ENCODE results near the gene LRRC46.

The LRRC46 gene

GRCh38 chr17:47840742-47841487 is 9.4 kb downstream of the LRRC46 start, which contains the start of gene SCRN2:
Gene SCRN2, minus strand, starts transcription at chr17:47841273. Its CDS starts 430 bp downstream, at chr17:47840843.
- FAIRE-seq (peak; percentile 96), DNase-seq (ENCODE audit: insufficient read length, low spot score) (peak; percentile 95)
- peak; percentile 10; the same call in 1 of the 2 replicates for TF ChIP-seq TAF1 (IDR thresholded peaks at IDR 0.05; ENCODE audit: low read depth, low read length)
- no peak for TF ChIP-seq POU2F2 (IDR thresholded peaks at IDR 0.05; ENCODE audit: low read depth, low read length)

- no peak for TF ChIP-seq PAX5 (IDR thresholded peaks at IDR 0.05; ENCODE audit: insufficient read depth, low read length, severe bottlenecking)
- TF ChIP-seq TAF1 (IDR thresholded peaks at IDR 0.05; ENCODE audit: low read depth, low read length) = no peak
- no peak for TF ChIP-seq POLR2AphosphoS5 (IDR thresholded peaks at IDR 0.05; ENCODE audit: low read depth, low read length)
- TF ChIP-seq POU2F2 (IDR thresholded peaks at IDR 0.05; ENCODE audit: low read depth, low read length) = no peak
- no peak for TF ChIP-seq SPI1 (IDR thresholded peaks at IDR 0.05; ENCODE audit: low read depth, low read length)
- TF ChIP-seq POLR2A (IDR thresholded peaks at IDR 0.05; ENCODE audit: low read depth, low read length) = no peak
- no peak for DNase-seq (ENCODE audit: insufficient read length, low spot score)
- no peak for FAIRE-seq
These were observed 10.2 kb downstream of the LRRC46 start for GRCh38 chr17:47841488-47842291.

- FAIRE-seq (no peak), DNase-seq (ENCODE audit: insufficient read length, low spot score) (no peak)
These were observed 11.9 kb downstream of the LRRC46 start for GRCh38 chr17:47843391-47843730.

GRCh38 chr17:47844227-47844626 is 12.8 kb downstream of the LRRC46 start:
- no peak for TF ChIP-seq POLR2A (IDR thresholded peaks at IDR 0.05; ENCODE audit: low read depth, low read length)
- no peak for TF ChIP-seq POU2F2 (IDR thresholded peaks at IDR 0.05; ENCODE audit: low read depth, low read length)
- no peak for TF ChIP-seq PAX5 (IDR thresholded peaks at IDR 0.05; ENCODE audit: insufficient read depth, low read length, severe bottlenecking)
- no peak for TF ChIP-seq TAF1 (IDR thresholded peaks at IDR 0.05; ENCODE audit: low read depth, low read length)
- TF ChIP-seq SPI1 (IDR thresholded peaks at IDR 0.05; ENCODE audit: low read depth, low read length) = no peak
- TF ChIP-seq POLR2AphosphoS5 (IDR thresholded peaks at IDR 0.05; ENCODE audit: low read depth, low read length) = no peak
- no peak for FAIRE-seq
- DNase-seq (ENCODE audit: insufficient read length, low spot score) = no peak

More at GRCh38 chr17:47843391-47843730, 11.9 kb downstream of the LRRC46 start:
- TF ChIP-seq POU2F2 (IDR thresholded peaks at IDR 0.05; ENCODE audit: low read depth, low read length) (no peak), POLR2AphosphoS5 (IDR thresholded peaks at IDR 0.05; ENCODE audit: low read depth, low read length) (no peak), SPI1 (IDR thresholded peaks at IDR 0.05; ENCODE audit: low read depth, low read length) (no peak), PAX5 (IDR thresholded peaks at IDR 0.05; ENCODE audit: insufficient read depth, low read length, severe bottlenecking) (no peak)

GRCh38 chr17:47844814-47845715 is 13.6 kb downstream of the LRRC46 start:
- FAIRE-seq (no peak), DNase-seq (ENCODE audit: insufficient read length, low spot score) (no peak)
- TF ChIP-seq SPI1 (IDR thresholded peaks at IDR 0.05; ENCODE audit: low read depth, low read length) = no peak
- TF ChIP-seq POU2F2 (IDR thresholded peaks at IDR 0.05; ENCODE audit: low read depth, low read length) = no peak
- TF ChIP-seq TAF1 (IDR thresholded peaks at IDR 0.05; ENCODE audit: low read depth, low read length) = no peak
- no peak for TF ChIP-seq PAX5 (IDR thresholded peaks at IDR 0.05; ENCODE audit: insufficient read depth, low read length, severe bottlenecking)
- no peak for TF ChIP-seq POLR2A (IDR thresholded peaks at IDR 0.05; ENCODE audit: low read depth, low read length)
- no peak for TF ChIP-seq POLR2AphosphoS5 (IDR thresholded peaks at IDR 0.05; ENCODE audit: low read depth, low read length)

- TF ChIP-seq SPI1 (IDR thresholded peaks at IDR 0.05; ENCODE audit: low read depth, low read length) (no peak), PAX5 (IDR thresholded peaks at IDR 0.05; ENCODE audit: insufficient read depth, low read length, severe bottlenecking) (no peak), POLR2A (IDR thresholded peaks at IDR 0.05; ENCODE audit: low read depth, low read length) (no peak), TAF1 (IDR thresholded peaks at IDR 0.05; ENCODE audit: low read depth, low read length) (no peak), POLR2AphosphoS5 (IDR thresholded peaks at IDR 0.05; ENCODE audit: low read depth, low read length) (no peak), POU2F2 (IDR thresholded peaks at IDR 0.05; ENCODE audit: low read depth, low read length) (no peak)
- DNase-seq (ENCODE audit: insufficient read length, low spot score) = no peak
- no peak for FAIRE-seq
These were observed 14.2 kb downstream of the LRRC46 start for GRCh38 chr17:47845716-47846075.

- TF ChIP-seq SPI1 (IDR thresholded peaks at IDR 0.05; ENCODE audit: low read depth, low read length) = no peak
- no peak for TF ChIP-seq POU2F2 (IDR thresholded peaks at IDR 0.05; ENCODE audit: low read depth, low read length)
- no peak for TF ChIP-seq PAX5 (IDR thresholded peaks at IDR 0.05; ENCODE audit: insufficient read depth, low read length, severe bottlenecking)
- no peak for DNase-seq (ENCODE audit: insufficient read length, low spot score)
- no peak for FAIRE-seq
These were observed 15.4 kb downstream of the LRRC46 start for GRCh38 chr17:47846716-47847340.

- no peak for DNase-seq (ENCODE audit: insufficient read length, low spot score)
- FAIRE-seq = no peak
- no peak for TF ChIP-seq PAX5 (IDR thresholded peaks at IDR 0.05; ENCODE audit: insufficient read depth, low read length, severe bottlenecking)
- no peak for TF ChIP-seq TAF1 (IDR thresholded peaks at IDR 0.05; ENCODE audit: low read depth, low read length)
These were observed 16.1 kb downstream of the LRRC46 start for GRCh38 chr17:47847341-47848197.

Measured in GM12891 (cell line).